ENCODE measurements around the gene KDELR3. TPM values are rescaled to one million over a fixed set of nuclear protein-coding genes. Genes with fewer than 3 reads are reported as not detected.

Gene KDELR3
- total and polyA plus RNA-seq, 10 of the 15 experiments (the other 5 are each of a cell fraction or from before 2014, with no cell fraction given) = 0.15 to 0.98 (median 0.25) TPM; not detected in 1

DNA sequence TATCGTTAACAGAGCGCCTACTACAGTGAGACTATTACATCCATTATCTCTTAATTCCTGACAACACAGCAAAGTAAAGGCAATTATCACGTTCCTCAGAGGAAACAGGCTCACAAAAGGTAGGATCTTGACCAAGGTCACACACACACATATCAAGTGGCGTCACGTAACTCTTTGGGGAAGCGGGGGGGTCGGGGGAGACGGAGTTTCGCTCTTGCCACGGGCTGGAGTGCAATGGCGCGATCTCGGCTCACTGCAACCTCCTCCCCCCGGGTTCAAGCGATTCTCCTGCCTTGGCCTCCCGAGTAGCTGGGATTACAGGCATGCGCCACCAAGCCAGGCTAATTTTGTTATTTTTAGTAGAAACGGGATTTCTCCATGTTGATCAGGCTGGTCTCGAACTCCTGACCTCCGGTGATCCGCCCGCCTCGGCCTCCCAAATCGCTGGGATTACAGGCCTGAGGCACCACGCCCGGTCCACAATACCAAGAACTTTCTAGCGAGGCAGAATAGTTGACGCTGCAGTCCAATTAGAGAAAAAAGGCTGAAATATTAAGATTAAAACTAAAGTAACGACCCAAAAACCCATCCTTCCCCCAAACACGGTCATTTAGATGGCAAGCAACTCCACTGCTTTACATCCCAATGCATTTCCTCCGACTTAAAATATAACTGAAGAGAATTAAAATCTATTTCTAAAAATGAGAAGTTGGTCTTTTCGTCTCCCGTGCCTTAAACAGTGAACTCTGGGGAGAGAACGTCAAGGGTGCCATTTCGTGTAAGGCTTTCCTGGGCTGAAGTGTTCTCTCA, 37.0 kb downstream of the KDELR3 start (continued):
- TF ChIP-seq, protein P1, sequence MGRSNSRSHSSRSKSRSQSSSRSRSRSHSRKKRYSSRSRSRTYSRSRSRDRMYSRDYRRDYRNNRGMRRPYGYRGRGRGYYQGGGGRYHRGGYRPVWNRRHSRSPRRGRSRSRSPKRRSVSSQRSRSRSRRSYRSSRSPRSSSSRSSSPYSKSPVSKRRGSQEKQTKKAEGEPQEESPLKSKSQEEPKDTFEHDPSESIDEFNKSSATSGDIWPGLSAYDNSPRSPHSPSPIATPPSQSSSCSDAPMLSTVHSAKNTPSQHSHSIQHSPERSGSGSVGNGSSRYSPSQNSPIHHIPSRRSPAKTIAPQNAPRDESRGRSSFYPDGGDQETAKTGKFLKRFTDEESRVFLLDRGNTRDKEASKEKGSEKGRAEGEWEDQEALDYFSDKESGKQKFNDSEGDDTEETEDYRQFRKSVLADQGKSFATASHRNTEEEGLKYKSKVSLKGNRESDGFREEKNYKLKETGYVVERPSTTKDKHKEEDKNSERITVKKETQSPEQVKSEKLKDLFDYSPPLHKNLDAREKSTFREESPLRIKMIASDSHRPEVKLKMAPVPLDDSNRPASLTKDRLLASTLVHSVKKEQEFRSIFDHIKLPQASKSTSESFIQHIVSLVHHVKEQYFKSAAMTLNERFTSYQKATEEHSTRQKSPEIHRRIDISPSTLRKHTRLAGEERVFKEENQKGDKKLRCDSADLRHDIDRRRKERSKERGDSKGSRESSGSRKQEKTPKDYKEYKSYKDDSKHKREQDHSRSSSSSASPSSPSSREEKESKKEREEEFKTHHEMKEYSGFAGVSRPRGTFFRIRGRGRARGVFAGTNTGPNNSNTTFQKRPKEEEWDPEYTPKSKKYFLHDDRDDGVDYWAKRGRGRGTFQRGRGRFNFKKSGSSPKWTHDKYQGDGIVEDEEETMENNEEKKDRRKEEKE (IDR thresholded peaks at IDR 0.05) = no peak
- TF ChIP-seq NBN (IDR thresholded peaks at IDR 0.05) (peak; percentile 86), GABPA (IDR thresholded peaks at IDR 0.05; ENCODE audit: low read depth) (no peak), SUZ12 (IDR thresholded peaks at IDR 0.05; ENCODE audit: unreplicated experiment) (no peak), BACH1 (IDR thresholded peaks at IDR 0.05; ENCODE audit: borderline replicate concordance) (no peak; the same call in 1 of the 2 replicates), KAT2A (conservative IDR thresholded peaks at IDR 0.05; ENCODE audit: control insufficient read depth, low read depth, low read length) (no peak), ZNF217 (IDR thresholded peaks at IDR 0.05) (peak; percentile 57; the same call in 1 of the 2 replicates), MTA3 (IDR thresholded peaks at IDR 0.05; ENCODE audit: borderline replicate concordance, low read length) (no peak), CREM (IDR thresholded peaks at IDR 0.05; ENCODE audit: low read depth) (peak; percentile 71), WRNIP1 (IDR thresholded peaks at IDR 0.05; ENCODE audit: borderline replicate concordance, low read depth, low read length) (no peak), ATF7 (IDR thresholded peaks at IDR 0.05; ENCODE audit: low read depth) (peak; percentile 88), ZSCAN29 (IDR thresholded peaks at IDR 0.05) (no peak), IKZF2 (IDR thresholded peaks at IDR 0.05) (peak; percentile 62 to 66; a peak in 3 of 4 replicates), SMAD1 (IDR thresholded peaks at IDR 0.05; ENCODE audit: low read depth, partially characterized antibody) (peak; percentile 17), SRF (IDR thresholded peaks at IDR 0.05; ENCODE audit: low read depth in 2 of 2, low read length in 2 of 2) (no peak), TCF7 (IDR thresholded peaks at IDR 0.05; ENCODE audit: borderline replicate concordance) (no peak), IKZF1 (conservative IDR thresholded peaks at IDR 0.05) (peak; percentile 48), ZNF384 (IDR thresholded peaks at IDR 0.05; ENCODE audit: borderline replicate concordance, low read depth, low read length) (no peak), SMC3 (IDR thresholded peaks at IDR 0.05; ENCODE audit: borderline replicate concordance, low read length) (no peak), STAT1 (conservative IDR thresholded peaks at IDR 0.05) (no peak)
- TF ChIP-seq, protein P2, sequence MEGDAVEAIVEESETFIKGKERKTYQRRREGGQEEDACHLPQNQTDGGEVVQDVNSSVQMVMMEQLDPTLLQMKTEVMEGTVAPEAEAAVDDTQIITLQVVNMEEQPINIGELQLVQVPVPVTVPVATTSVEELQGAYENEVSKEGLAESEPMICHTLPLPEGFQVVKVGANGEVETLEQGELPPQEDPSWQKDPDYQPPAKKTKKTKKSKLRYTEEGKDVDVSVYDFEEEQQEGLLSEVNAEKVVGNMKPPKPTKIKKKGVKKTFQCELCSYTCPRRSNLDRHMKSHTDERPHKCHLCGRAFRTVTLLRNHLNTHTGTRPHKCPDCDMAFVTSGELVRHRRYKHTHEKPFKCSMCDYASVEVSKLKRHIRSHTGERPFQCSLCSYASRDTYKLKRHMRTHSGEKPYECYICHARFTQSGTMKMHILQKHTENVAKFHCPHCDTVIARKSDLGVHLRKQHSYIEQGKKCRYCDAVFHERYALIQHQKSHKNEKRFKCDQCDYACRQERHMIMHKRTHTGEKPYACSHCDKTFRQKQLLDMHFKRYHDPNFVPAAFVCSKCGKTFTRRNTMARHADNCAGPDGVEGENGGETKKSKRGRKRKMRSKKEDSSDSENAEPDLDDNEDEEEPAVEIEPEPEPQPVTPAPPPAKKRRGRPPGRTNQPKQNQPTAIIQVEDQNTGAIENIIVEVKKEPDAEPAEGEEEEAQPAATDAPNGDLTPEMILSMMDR (IDR thresholded peaks at IDR 0.05 in 2 of 3, conservative IDR thresholded peaks at IDR 0.05 in 1 of 3; ENCODE audit: control insufficient read depth in 2 of 3, extremely low read depth in 1 of 3, insufficient read depth in 1 of 3, low read depth in 3 of 3, low read length in 3 of 3) = no peak
- TF ChIP-seq, protein P3, sequence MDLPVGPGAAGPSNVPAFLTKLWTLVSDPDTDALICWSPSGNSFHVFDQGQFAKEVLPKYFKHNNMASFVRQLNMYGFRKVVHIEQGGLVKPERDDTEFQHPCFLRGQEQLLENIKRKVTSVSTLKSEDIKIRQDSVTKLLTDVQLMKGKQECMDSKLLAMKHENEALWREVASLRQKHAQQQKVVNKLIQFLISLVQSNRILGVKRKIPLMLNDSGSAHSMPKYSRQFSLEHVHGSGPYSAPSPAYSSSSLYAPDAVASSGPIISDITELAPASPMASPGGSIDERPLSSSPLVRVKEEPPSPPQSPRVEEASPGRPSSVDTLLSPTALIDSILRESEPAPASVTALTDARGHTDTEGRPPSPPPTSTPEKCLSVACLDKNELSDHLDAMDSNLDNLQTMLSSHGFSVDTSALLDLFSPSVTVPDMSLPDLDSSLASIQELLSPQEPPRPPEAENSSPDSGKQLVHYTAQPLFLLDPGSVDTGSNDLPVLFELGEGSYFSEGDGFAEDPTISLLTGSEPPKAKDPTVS (IDR thresholded peaks at IDR 0.05; ENCODE audit: low read depth, low read length) = no peak
- TF ChIP-seq, protein P4, sequence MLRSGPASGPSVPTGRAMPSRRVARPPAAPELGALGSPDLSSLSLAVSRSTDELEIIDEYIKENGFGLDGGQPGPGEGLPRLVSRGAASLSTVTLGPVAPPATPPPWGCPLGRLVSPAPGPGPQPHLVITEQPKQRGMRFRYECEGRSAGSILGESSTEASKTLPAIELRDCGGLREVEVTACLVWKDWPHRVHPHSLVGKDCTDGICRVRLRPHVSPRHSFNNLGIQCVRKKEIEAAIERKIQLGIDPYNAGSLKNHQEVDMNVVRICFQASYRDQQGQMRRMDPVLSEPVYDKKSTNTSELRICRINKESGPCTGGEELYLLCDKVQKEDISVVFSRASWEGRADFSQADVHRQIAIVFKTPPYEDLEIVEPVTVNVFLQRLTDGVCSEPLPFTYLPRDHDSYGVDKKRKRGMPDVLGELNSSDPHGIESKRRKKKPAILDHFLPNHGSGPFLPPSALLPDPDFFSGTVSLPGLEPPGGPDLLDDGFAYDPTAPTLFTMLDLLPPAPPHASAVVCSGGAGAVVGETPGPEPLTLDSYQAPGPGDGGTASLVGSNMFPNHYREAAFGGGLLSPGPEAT (IDR thresholded peaks at IDR 0.05; ENCODE audit: low read depth) = peak; percentile 64; the same call in 1 of the 2 replicates
